ENCODE measurements around the gene ACVRL1. TPM values are rescaled to one million over a fixed set of nuclear protein-coding genes. Genes with fewer than 3 reads are reported as not detected.

Gene ACVRL1
- total and polyA plus RNA-seq, 9 of the 15 experiments (the other 6 are each of a cell fraction or from before 2014, with no cell fraction given), result 0.07 to 1.4 (median 0.30) TPM

DNA sequence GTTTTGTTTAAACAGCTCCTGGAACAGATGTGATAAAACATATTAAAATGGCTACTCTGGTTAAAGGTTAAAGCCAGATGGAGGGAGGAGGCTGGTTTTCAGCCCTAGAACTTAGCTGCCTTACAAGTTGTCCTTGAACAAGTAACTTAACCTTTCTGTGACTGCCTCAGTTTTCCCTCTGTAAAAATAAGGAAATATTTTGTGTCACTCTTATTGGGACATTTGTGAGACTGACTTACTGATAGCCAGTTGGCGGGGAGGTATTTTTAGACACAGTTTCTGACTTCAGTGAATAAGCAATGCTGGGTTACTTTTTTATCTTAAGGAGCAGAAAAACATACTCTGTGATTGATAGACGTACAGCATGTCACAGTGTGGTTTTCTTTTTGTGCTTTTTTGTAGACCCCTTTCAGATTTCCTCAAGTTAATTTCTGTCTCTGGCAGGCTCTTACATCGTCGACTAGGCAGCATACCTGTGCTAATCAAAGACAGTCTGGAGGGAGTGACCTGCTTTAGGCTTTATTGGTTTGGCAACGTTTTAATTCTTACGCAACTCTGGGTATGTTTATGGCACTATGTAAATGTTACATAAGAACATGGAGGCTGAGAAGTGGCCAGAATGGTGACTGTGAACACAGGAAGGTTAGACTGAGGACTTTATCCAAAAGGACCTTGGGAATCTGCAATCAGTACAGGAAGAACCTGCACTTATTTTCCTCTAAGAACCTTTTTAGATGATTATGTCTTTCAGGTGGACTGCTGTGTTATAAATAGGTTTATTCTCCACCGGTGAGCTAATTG, 47.5 kb downstream of the ACVRL1 start (continued):
- TF ChIP-seq, protein P1, sequence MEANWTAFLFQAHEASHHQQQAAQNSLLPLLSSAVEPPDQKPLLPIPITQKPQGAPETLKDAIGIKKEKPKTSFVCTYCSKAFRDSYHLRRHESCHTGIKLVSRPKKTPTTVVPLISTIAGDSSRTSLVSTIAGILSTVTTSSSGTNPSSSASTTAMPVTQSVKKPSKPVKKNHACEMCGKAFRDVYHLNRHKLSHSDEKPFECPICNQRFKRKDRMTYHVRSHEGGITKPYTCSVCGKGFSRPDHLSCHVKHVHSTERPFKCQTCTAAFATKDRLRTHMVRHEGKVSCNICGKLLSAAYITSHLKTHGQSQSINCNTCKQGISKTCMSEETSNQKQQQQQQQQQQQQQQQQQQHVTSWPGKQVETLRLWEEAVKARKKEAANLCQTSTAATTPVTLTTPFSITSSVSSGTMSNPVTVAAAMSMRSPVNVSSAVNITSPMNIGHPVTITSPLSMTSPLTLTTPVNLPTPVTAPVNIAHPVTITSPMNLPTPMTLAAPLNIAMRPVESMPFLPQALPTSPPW (CRISPR knock-in tag; IDR thresholded peaks at IDR 0.05), result 0 out of 2 replicates have a peak, but pooled peaks have one; percentile 14
- no peak for TF ChIP-seq ZC3H8 (IDR thresholded peaks at IDR 0.05)
- TF ChIP-seq STAT5A (IDR thresholded peaks at IDR 0.05; ENCODE audit: borderline replicate concordance, low read length), result peak; percentile 52; the same call in 1 of the 2 replicates
- TF ChIP-seq, protein P2, sequence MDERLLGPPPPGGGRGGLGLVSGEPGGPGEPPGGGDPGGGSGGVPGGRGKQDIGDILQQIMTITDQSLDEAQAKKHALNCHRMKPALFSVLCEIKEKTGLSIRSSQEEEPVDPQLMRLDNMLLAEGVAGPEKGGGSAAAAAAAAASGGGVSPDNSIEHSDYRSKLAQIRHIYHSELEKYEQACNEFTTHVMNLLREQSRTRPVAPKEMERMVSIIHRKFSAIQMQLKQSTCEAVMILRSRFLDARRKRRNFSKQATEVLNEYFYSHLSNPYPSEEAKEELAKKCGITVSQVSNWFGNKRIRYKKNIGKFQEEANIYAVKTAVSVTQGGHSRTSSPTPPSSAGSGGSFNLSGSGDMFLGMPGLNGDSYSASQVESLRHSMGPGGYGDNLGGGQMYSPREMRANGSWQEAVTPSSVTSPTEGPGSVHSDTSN (CRISPR knock-in tag; IDR thresholded peaks at IDR 0.05; ENCODE audit: low read depth), result no peak
- TF ChIP-seq, protein P2 (tag; conservative IDR thresholded peaks at IDR 0.05; ENCODE audit: low read depth), result peak; percentile 88
- peak; percentile 58; the same call in 1 of the 2 replicates for TF ChIP-seq MTA2 (IDR thresholded peaks at IDR 0.05; ENCODE audit: low read depth)
- no peak for TF ChIP-seq ATF7 (IDR thresholded peaks at IDR 0.05)
- TF ChIP-seq TGIF2 (CRISPR knock-in tag; IDR thresholded peaks at IDR 0.05), result no peak
- TF ChIP-seq GATAD2B (IDR thresholded peaks at IDR 0.05; ENCODE audit: borderline replicate concordance), result no peak
- TF ChIP-seq ETS2 (tag; IDR thresholded peaks at IDR 0.05; ENCODE audit: borderline replicate concordance, poor library complexity, severe bottlenecking), result no peak
- no peak for TF ChIP-seq FIP1L1 (IDR thresholded peaks at IDR 0.05; ENCODE audit: low read depth, low read length, poor library complexity, severe bottlenecking)
- TF ChIP-seq, protein P3, sequence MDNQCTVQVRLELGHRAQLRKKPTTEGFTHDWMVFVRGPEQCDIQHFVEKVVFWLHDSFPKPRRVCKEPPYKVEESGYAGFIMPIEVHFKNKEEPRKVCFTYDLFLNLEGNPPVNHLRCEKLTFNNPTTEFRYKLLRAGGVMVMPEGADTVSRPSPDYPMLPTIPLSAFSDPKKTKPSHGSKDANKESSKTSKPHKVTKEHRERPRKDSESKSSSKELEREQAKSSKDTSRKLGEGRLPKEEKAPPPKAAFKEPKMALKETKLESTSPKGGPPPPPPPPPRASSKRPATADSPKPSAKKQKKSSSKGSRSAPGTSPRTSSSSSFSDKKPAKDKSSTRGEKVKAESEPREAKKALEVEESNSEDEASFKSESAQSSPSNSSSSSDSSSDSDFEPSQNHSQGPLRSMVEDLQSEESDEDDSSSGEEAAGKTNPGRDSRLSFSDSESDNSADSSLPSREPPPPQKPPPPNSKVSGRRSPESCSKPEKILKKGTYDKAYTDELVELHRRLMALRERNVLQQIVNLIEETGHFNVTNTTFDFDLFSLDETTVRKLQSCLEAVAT (IDR thresholded peaks at IDR 0.05), result 0 out of 4 replicates have a peak, but pooled peaks of 1 of the 2 experiments have one; percentile 23
- no peak for TF ChIP-seq GATAD2A (IDR thresholded peaks at IDR 0.05)
- TF ChIP-seq, protein P4, sequence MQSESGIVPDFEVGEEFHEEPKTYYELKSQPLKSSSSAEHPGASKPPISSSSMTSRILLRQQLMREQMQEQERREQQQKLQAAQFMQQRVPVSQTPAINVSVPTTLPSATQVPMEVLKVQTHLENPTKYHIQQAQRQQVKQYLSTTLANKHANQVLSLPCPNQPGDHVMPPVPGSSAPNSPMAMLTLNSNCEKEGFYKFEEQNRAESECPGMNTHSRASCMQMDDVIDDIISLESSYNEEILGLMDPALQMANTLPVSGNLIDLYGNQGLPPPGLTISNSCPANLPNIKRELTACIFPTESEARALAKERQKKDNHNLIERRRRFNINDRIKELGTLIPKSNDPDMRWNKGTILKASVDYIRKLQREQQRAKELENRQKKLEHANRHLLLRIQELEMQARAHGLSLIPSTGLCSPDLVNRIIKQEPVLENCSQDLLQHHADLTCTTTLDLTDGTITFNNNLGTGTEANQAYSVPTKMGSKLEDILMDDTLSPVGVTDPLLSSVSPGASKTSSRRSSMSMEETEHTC (IDR thresholded peaks at IDR 0.05), result no peak
- TF ChIP-seq PHF21A (IDR thresholded peaks at IDR 0.05; ENCODE audit: borderline replicate concordance, low read depth), result no peak
- TF ChIP-seq NEUROD1 (IDR thresholded peaks at IDR 0.05; ENCODE audit: borderline replicate concordance, low read depth, low read length, partially characterized antibody), result no peak
- no peak for TF ChIP-seq FOXP1 (CRISPR knock-in tag; IDR thresholded peaks at IDR 0.05)
- peak; percentile 62 for TF ChIP-seq SMAD4 (CRISPR knock-in tag; conservative IDR thresholded peaks at IDR 0.05)
- peak; percentile 62 for TF ChIP-seq HDAC3 (IDR thresholded peaks at IDR 0.05; ENCODE audit: borderline replicate concordance, partially characterized antibody)
- no peak for TF ChIP-seq MXI1 (IDR thresholded peaks at IDR 0.05; ENCODE audit: low read depth, low read length)
- no peak for TF ChIP-seq KAT2B (IDR thresholded peaks at IDR 0.05; ENCODE audit: low read depth, low read length)
- TF ChIP-seq SIRT6 (IDR thresholded peaks at IDR 0.05; ENCODE audit: low read depth, low read length), result no peak
